A673 (cell line): ENCODE data around the gene PLXND1. TPM values are rescaled to one million over a fixed set of nuclear protein-coding genes. Genes with fewer than 3 reads are reported as not detected.
"Not testable (repeated sequence)": the region's sequence is repeated elsewhere in the genome, so short reads cannot be mapped to it uniquely, and the experiment has no call there.

Experiments
- BruUV-seq: library from RNA; stranded (reverse); fragments of 400-500 nt; replicated peaks from 2 replicates; lab custom pipeline; 2021; lab: Mats Ljungman, UMichigan
- CTCF ChIA-PET: fragments of 300-600 bp; sonication (Branson Sonifier 250); formaldehyde crosslinking; loops from one replicate; lab custom pipeline; 2022; ENCODE audit warnings: antibody characterized with exemption; lab: Charles Lee
- POLR2A ChIA-PET: fragments of 300-600 bp; sonication (Branson Sonifier 250); formaldehyde crosslinking; loops from one replicate; lab custom pipeline; 2022; ENCODE audit warnings: antibody characterized with exemption; ENCODE audit not compliant: low non-redundant PET; lab: Charles Lee
- DNase-seq: peaks from one replicate; pipeline ENCODE4 v3.0.0-alpha.2; 2015; ENCODE audit warnings: low spot score
- H3K27ac ChIP-seq: fragments of 200-600 bp; sonication (generic); 2 replicates; pipeline ENCODE4 v1.5.1; 2016; ENCODE audit warnings: mixed run types, low read depth, mild to moderate bottlenecking, mixed read lengths, antibody characterized with exemption, low read length; ENCODE audit not compliant: poor library complexity, severe bottlenecking
- H3K27me3 ChIP-seq: fragments of 200-600 bp; sonication (generic); replicated peaks from 2 replicates; pipeline ENCODE4 v1.6.1; 2017; ENCODE audit warnings: mixed run types, low read depth, mild to moderate bottlenecking, mixed read lengths, antibody characterized with exemption, low read length; ENCODE audit not compliant: insufficient read depth, poor library complexity
- H3K36me3 ChIP-seq: fragments of 200-600 bp; sonication (generic); 2 replicates; pipeline ENCODE4 v1.6.1; 2016; ENCODE audit warnings: mixed run types, mild to moderate bottlenecking, mixed read lengths, antibody characterized with exemption, low read length; ENCODE audit not compliant: insufficient read depth, poor library complexity, severe bottlenecking
- H3K4me1 ChIP-seq: fragments of 200-600 bp; sonication (generic); 2 replicates; pipeline ENCODE4 v1.6.1; 2017; ENCODE audit warnings: mixed run types, mild to moderate bottlenecking, mixed read lengths, antibody characterized with exemption, low read length; ENCODE audit not compliant: insufficient read depth, poor library complexity, severe bottlenecking
- H3K4me3 ChIP-seq: fragments of 200-600 bp; sonication (generic); 2 replicates; pipeline ENCODE4 v1.5.1; 2016; ENCODE audit warnings: low read depth, mixed run types, mild to moderate bottlenecking, mixed read lengths, low read length; ENCODE audit not compliant: poor library complexity, severe bottlenecking
- H3K9me3 ChIP-seq: fragments of 200-600 bp; sonication (generic); 2 replicates; pipeline ENCODE4 v1.6.1; 2016; ENCODE audit warnings: mixed run types, low read depth, mild to moderate bottlenecking, mixed read lengths, antibody characterized with exemption, low read length; ENCODE audit not compliant: poor library complexity, severe bottlenecking
- CTCF ChIP-seq: fragments of 300-800, 200-600 bp; sonication (generic); conservative IDR thresholded peaks from 2 replicates; pipeline ENCODE4 v1.5.1; 2017; ENCODE audit warnings: low read depth, mild to moderate bottlenecking, antibody characterized with exemption, low read length, moderate library complexity, mixed read lengths
- EZH2 ChIP-seq: fragments of 200-600 bp; sonication (generic); IDR thresholded peaks from 2 replicates; pipeline ENCODE4 v1.6.1; 2017; ENCODE audit warnings: borderline replicate concordance, low read depth, mild to moderate bottlenecking, mixed read lengths, antibody characterized with exemption, low read length; ENCODE audit not compliant: poor library complexity, severe bottlenecking
- intact Hi-C: fragments of 100-400 bp; cut with micrococcal nuclease; formaldehyde crosslinking; loops from one replicate; pipeline ENCODE4 v1.10.0; 2022; ENCODE audit not compliant: unreplicated experiment
- total RNA-seq: library from RNA; stranded (reverse); gene quantifications from 2 replicates; pipeline ENCODE4 v1.2.3, GENCODE V29; 2021

The PLXND1 gene
- total RNA-seq, 1 experiment from 2014 or later, result 31.5 TPM

DNA sequence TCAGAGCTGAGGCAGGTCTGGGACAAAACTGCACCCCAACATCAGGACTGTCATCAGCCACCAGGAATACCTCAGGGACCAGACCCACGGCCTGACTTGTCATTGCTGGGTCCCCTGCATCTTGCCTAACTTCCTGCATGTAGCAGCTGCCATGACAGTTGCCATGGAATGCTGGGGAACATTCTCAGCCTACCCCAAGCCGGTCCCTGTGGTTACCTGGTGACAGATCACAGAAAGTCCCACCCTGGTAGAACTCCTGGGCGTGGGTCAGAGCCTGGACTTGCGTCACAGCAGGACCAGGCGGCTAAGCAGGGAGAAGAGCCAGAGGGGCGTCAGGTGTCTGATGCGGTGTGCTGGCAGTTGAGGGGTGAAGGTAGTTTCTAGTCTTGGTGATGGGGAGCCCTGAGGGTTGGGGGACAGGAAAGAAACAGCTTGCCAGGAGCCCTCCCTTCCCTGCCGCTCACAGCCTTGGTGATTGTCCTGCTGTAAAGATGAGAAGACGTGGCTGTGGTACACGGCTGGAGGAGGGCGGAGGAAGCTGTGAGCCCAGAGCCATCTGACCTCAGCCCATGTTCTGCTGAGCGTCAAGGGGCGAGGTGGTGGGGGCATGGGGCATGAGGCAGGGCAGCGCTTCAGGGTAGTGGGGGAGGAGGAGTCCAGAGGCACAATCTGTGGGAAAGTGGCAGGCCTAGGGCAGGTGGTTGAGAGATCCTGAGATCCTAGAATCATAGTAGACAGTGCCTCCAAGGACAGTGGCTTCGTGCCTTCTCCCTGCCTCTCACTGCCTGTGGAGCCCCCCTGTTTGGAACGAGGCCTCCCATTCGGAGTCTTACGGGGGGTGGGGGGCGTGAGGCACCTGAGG is 58.1 kb downstream of the PLXND1 start:
- Histone ChIP-seq H3K36me3 (no peaks in the 10 kb centered on the region), H3K4me1 (peaks cover 5% of the 10 kb centered on the region), H3K4me3 (no peak overlapping the region), H3K9me3 (no peaks in the 10 kb centered on the region), H3K27ac (no peak overlapping the region), H3K27me3 (no peaks in the 10 kb centered on the region)
- intact Hi-C loops, result no loop called here
- POLR2A ChIA-PET, result no interaction called here
- BruUV-seq, result no TSS peak
- no peak for DNase-seq
- CTCF ChIA-PET, result no interaction called here
- TF ChIP-seq EZH2, result no peak
- no peak for TF ChIP-seq CTCF

DNA sequence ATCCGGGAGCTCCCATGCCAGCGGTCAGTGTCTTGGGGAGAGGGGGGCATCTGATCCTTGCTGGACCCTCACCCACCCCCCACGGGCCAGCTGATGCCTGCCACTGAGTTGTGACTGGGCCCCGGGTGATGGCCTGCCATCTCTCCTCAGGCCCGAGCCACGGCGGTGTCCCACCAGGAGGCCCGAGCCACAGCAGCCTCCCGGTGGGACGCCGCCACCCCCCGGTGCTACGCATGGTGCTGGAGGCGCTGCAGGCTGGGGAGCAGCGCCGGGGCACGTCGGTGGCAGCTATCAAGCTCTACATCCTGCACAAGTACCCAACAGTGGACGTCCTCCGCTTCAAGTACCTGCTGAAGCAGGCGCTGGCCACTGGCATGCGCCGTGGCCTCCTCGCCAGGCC is 59.2 kb downstream of the PLXND1 start:
- ChIA-PET POLR2A (no interaction called here), CTCF (no interaction called here)
- no peak for DNase-seq
- no TSS peak for BruUV-seq
- Histone ChIP-seq H3K4me3 (no peak overlapping the region), H3K36me3 (no peaks in the 10 kb centered on the region), H3K4me1 (no peaks in the 10 kb centered on the region), H3K9me3 (no peaks in the 10 kb centered on the region), H3K27ac (no peak overlapping the region), H3K27me3 (no peaks in the 10 kb centered on the region)
- TF ChIP-seq EZH2 (no peak), CTCF (no peak)
- intact Hi-C loops, result no loop called here

DNA sequence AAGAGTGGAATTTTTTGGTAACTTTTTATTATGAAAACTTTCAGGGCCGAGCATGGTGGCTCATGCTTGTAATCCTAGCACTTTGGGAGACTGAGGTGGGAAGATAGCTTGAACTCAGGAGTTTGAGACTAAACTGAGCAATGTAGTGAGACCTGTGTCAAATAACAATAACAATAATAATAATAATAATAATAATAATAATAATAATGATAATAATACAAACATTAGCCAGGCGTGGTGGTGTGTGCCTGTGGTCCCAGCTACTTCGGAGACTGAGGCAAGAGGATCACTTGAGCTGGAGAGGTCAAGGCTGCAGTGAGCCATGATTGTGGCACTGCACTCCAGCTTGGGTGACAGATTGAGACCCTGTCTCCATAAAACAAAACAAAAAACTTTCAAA is 60.5 kb downstream of the PLXND1 start:
- CTCF ChIA-PET, H3K4me3 ChIP-seq, H3K27ac ChIP-seq, intact Hi-C loops, H3K36me3 ChIP-seq, DNase-seq, POLR2A ChIA-PET, H3K4me1 ChIP-seq, BruUV-seq, H3K9me3 ChIP-seq, H3K27me3 ChIP-seq: not testable (repeated sequence)

DNA sequence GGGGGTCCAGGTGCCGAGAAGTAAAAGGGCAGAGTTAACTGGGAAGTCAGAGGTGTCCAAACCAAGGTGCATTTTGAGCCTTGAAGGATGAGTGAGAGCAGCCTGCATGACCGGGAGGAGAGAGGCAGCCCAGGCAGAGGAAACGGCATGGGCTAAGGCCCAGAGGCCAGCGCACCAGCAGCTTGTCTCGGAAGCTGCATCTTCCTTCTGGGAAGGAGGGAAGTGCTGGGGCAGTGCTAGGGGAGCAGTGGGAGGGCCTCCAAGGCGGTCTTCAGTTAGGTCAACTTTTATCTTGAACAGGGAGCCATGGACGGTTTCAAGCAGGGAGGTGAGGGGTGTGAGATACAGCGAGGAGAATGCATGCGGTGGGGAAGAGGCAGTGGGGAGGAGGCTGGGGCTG is 62.5 kb downstream of the PLXND1 start:
- intact Hi-C loops, result no loop called here
- BruUV-seq, result no TSS peak
- ChIA-PET CTCF (no interaction called here), POLR2A (no interaction called here)
- H3K36me3 ChIP-seq, result no peaks in the 10 kb centered on the region
- no peaks in the 10 kb centered on the region for H3K27me3 ChIP-seq
- H3K27ac ChIP-seq, result no peak overlapping the region
- H3K4me3 ChIP-seq, result no peak overlapping the region
- no peaks in the 10 kb centered on the region for H3K4me1 ChIP-seq
- H3K9me3 ChIP-seq, result no peaks in the 10 kb centered on the region
- DNase-seq, result no peak
- TF ChIP-seq EZH2 (no peak), CTCF (no peak)
